Lower lobe of right lung (tissue), 2 donors: ENCODE results near the gene SCLY. TPM values are rescaled to one million over a fixed set of nuclear protein-coding genes. Genes with fewer than 3 reads are reported as not detected.
"Not testable (repeated sequence)": the region's sequence is repeated elsewhere in the genome, so short reads cannot be mapped to it uniquely, and the experiment has no call there.

Experiments
- ATAC-seq, 2 donors: fragments of 200-7000 bp; cut with Tn5 transposase; one replicate each; pipeline ENCODE4 v1.9.1; 2020 to 2022; ENCODE audit warnings: mild to moderate bottlenecking in 2 of 2, moderate library complexity in 2 of 2
- DNase-seq: peaks from one replicate; pipeline ENCODE4 v3.0.0-alpha.2; 2020
- H3K27ac ChIP-seq: fragments of 200-600 bp; one replicate; pipeline ENCODE4 v1.8.0; 2022
- H3K27me3 ChIP-seq: fragments of 200-600 bp; one replicate; pipeline ENCODE4 v1.8.0; 2022; ENCODE audit warnings: low read depth
- H3K36me3 ChIP-seq: fragments of 200-600 bp; one replicate; pipeline ENCODE4 v1.8.0; 2022; ENCODE audit warnings: mild to moderate bottlenecking
- H3K4me1 ChIP-seq: fragments of 200-600 bp; one replicate; pipeline ENCODE4 v1.8.0; 2022
- H3K4me3 ChIP-seq: fragments of 200-600 bp; one replicate; pipeline ENCODE4 v1.8.0; 2022; ENCODE audit warnings: mild to moderate bottlenecking
- H3K9me3 ChIP-seq: fragments of 200-600 bp; one replicate; pipeline ENCODE4 v1.8.0; 2022
- intact Hi-C: fragments of 100-400 bp; cut with DNase I; formaldehyde crosslinking; loops from one replicate; pipeline ENCODE4 v1.11.0; 2022
- total RNA-seq: library from RNA; stranded (reverse); fragmentation: NEBNext Ultra II Directional; extraction: Animal tissue kit (Norgen Biotek cat#: 25700); gene quantifications from one replicate; pipeline ENCODE4 v1.2.1, GENCODE V29; 2021
- TF ChIP-seq, protein P1 (sequence below): fragments of 200-600 bp; IDR thresholded peaks from one replicate; pipeline ENCODE4 v1.8.0; 2022; ENCODE audit warnings: antibody characterized with exemption, mild to moderate bottlenecking
- donor health status: DM: no; HTN: yes; CAD: no; lungs with severe emphysema.

Gene SCLY
- total RNA-seq, 1 donor from 2014 or later = 12.4 TPM

DNA sequence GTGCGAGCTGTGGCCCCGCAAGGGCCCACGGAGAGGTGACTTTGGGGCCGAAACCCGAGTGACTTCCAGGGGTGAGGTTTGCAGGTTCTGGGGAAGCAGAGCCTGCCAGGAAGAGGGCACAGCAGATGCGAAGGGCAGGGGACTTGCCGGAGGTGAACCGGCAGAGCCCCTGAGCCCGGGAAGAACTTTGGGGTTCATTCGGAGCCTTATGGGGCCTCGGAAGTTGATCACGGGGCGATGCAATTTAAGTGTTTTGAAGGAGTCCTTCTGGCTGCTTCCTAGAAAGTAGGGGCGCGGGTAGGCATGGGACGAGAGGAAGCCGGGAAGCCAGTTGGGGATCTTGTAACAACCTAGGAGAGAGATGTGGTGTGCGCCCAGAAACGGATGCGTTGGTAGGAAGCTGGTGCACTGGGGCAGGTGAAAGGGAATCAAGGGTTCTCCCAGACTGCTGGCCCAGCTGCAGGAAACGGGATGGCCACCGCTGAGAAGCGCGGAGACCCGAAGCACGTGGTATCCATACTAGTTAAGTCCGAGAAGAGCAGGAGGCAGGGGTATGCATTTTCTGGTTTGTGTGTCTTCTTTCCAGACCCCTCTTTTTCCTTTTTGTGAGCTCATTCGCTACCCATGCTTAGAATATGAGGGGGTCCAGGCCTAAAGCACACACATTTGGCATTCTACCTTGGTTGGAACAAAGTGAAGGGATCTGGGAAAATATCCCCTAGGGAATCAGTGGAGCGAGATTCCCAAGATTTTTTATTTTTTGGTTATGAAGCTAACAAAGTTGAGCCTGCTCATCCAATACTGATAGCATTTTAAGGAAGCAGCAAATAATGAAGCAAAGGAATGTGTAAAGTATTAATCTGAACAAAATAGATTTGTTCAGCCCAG is 758 bp downstream of the SCLY start:
- intact Hi-C loops = no loop called here

GRCh38 chr2:238063414-238064189 is 2.8 kb downstream of the SCLY start:
- Histone ChIP-seq H3K4me1 (peaks cover 18% of the 10 kb centered on the region), H3K27ac (no peak overlapping the region), H3K4me3 (no peak overlapping the region), H3K9me3 (no peaks in the 10 kb centered on the region), H3K27me3 (no peaks in the 10 kb centered on the region), H3K36me3 (peaks cover 25% of the 10 kb centered on the region)
- ATAC-seq (no peak), DNase-seq (no peak)
- intact Hi-C loops = no loop called here
- TF ChIP-seq, protein P1, sequence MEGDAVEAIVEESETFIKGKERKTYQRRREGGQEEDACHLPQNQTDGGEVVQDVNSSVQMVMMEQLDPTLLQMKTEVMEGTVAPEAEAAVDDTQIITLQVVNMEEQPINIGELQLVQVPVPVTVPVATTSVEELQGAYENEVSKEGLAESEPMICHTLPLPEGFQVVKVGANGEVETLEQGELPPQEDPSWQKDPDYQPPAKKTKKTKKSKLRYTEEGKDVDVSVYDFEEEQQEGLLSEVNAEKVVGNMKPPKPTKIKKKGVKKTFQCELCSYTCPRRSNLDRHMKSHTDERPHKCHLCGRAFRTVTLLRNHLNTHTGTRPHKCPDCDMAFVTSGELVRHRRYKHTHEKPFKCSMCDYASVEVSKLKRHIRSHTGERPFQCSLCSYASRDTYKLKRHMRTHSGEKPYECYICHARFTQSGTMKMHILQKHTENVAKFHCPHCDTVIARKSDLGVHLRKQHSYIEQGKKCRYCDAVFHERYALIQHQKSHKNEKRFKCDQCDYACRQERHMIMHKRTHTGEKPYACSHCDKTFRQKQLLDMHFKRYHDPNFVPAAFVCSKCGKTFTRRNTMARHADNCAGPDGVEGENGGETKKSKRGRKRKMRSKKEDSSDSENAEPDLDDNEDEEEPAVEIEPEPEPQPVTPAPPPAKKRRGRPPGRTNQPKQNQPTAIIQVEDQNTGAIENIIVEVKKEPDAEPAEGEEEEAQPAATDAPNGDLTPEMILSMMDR = no peak

More for the DNA sequence above, 758 bp downstream of the SCLY start:
- H3K4me3 ChIP-seq = peak overlapping the region; percentile 96
- no peaks in the 10 kb centered on the region for H3K27me3 ChIP-seq
- no peaks in the 10 kb centered on the region for H3K9me3 ChIP-seq
- peaks cover 9% of the 10 kb centered on the region for H3K36me3 ChIP-seq
- peak in 1 of 2 donors; percentile 28 for ATAC-seq
- H3K27ac ChIP-seq = peak overlapping the region; percentile 90
- no peak for DNase-seq
- H3K4me1 ChIP-seq = peaks cover 18% of the 10 kb centered on the region
- TF ChIP-seq, protein P1 = no peak

GRCh38 chr2:238064376-238064775 is 3.6 kb downstream of the SCLY start:
- Histone ChIP-seq H3K27me3 (no peaks in the 10 kb centered on the region), H3K4me1 (peaks cover 18% of the 10 kb centered on the region), H3K9me3 (no peaks in the 10 kb centered on the region), H3K27ac (no peak overlapping the region), H3K4me3 (no peak overlapping the region), H3K36me3 (peaks cover 32% of the 10 kb centered on the region)
- intact Hi-C loops = no loop called here
- TF ChIP-seq, protein P1 = no peak
- DNase-seq (no peak), ATAC-seq (no peak)

- TF ChIP-seq, protein P1 = no peak
- no peaks in the 10 kb centered on the region for H3K9me3 ChIP-seq
- H3K36me3 ChIP-seq = peaks cover 39% of the 10 kb centered on the region
- no peaks in the 10 kb centered on the region for H3K27me3 ChIP-seq
- intact Hi-C loops = no loop called here
- no peak overlapping the region for H3K27ac ChIP-seq
- H3K4me1 ChIP-seq = peaks cover 10% of the 10 kb centered on the region
- no peak for DNase-seq
- H3K4me3 ChIP-seq = no peak overlapping the region
- ATAC-seq = no peak
These were observed 4.5 kb downstream of the SCLY start for GRCh38 chr2:238065071-238065846.

DNA sequence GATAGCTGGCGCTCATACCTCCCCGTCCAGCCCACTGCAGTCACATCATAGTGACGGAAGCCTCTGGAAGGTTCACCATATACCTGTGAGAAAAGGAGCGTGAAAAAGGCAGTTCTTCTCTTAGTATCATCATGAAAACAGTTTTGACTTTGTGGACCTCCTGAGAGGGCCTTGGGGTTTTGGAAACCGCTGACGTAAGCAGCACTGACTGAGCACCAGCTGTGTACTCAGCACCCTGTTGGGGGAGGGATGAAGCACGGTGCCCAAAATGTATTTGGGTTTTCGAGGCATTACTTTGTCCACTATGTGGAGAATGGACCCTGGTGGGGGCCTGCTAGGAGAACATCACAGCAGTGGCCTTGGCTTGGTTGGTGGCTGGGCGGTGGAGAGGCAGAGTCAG is 5.4 kb downstream of the SCLY start:
- no peaks in the 10 kb centered on the region for H3K9me3 ChIP-seq
- intact Hi-C loops = no loop called here
- H3K4me1 ChIP-seq = peaks cover 10% of the 10 kb centered on the region
- peaks cover 39% of the 10 kb centered on the region for H3K36me3 ChIP-seq
- TF ChIP-seq, protein P1 = no peak
- H3K4me3 ChIP-seq = no peak overlapping the region
- no peak overlapping the region for H3K27ac ChIP-seq
- no peaks in the 10 kb centered on the region for H3K27me3 ChIP-seq
- DNase-seq (no peak), ATAC-seq (no peak)

- ATAC-seq, H3K9me3 ChIP-seq, H3K4me1 ChIP-seq, DNase-seq, H3K27ac ChIP-seq, H3K27me3 ChIP-seq, H3K4me3 ChIP-seq, intact Hi-C loops: not testable (repeated sequence)
- H3K36me3 ChIP-seq = peaks cover 39% of the 10 kb centered on the region
These were observed 5.9 kb downstream of the SCLY start for GRCh38 chr2:238066718-238067117.
